Ishikawa (cell line): ENCODE measurements around the gene SNED1.

Source experiments
- CEBPB ChIP-seq: IDR thresholded peaks from 2 replicates; pipeline ENCODE4 v1.6.1; 2012
- CREB1 ChIP-seq: IDR thresholded peaks from 2 replicates; pipeline ENCODE4 v1.6.1; 2012; ENCODE audit warnings: low read depth
- EGR1 ChIP-seq: IDR thresholded peaks from 2 replicates; pipeline ENCODE4 v1.6.1; 2012
- EP300 ChIP-seq: IDR thresholded peaks from 2 replicates; pipeline ENCODE4 v1.6.1; 2012; ENCODE audit warnings: borderline replicate concordance
- FOXM1 ChIP-seq: IDR thresholded peaks from 2 replicates; pipeline ENCODE4 v1.6.1; 2012; ENCODE audit warnings: low read depth, borderline replicate concordance
- NFIC ChIP-seq: IDR thresholded peaks from 2 replicates; pipeline ENCODE4 v1.6.1; 2012
- RAD21 ChIP-seq: IDR thresholded peaks from 2 replicates; pipeline ENCODE4 v1.6.1; 2012; ENCODE audit warnings: low read depth
- TAF1 ChIP-seq: IDR thresholded peaks from 2 replicates; pipeline ENCODE4 v1.6.1; 2012; ENCODE audit warnings: low read depth, mild to moderate bottlenecking
- TCF12 ChIP-seq: IDR thresholded peaks from 2 replicates; pipeline ENCODE4 v1.6.1; 2012; ENCODE audit warnings: low read depth
- TEAD4 ChIP-seq: IDR thresholded peaks from 2 replicates; pipeline ENCODE4 v1.6.1; 2012
- YY1 ChIP-seq: IDR thresholded peaks from 2 replicates; pipeline ENCODE4 v1.6.1; 2012; ENCODE audit warnings: low read depth
- ZBTB7A ChIP-seq: IDR thresholded peaks from 2 replicates; pipeline ENCODE4 v1.6.1; 2012; ENCODE audit warnings: low read depth
- TF ChIP-seq, protein P1 (sequence below): IDR thresholded peaks from 2 replicates; pipeline ENCODE4 v1.6.1; 2012
- TF ChIP-seq, protein P2 (sequence below): IDR thresholded peaks from 2 replicates; pipeline ENCODE4 v1.6.1; 2012
- TF ChIP-seq, protein P3 (sequence below): IDR thresholded peaks from 2 replicates; pipeline ENCODE4 v1.6.1; 2012; ENCODE audit warnings: low read depth, mild to moderate bottlenecking

SNED1 gene

GRCh38 chr2:241018051-241018891, 19.9 kb downstream of the SNED1 start:
- no peak for TF ChIP-seq EGR1
- no peak for TF ChIP-seq ZBTB7A
- TF ChIP-seq TEAD4: no peak
- no peak for TF ChIP-seq NFIC
- TF ChIP-seq YY1: no peak
- no peak for TF ChIP-seq EP300
- TF ChIP-seq RAD21: no peak
- TF ChIP-seq CREB1: no peak
- TF ChIP-seq FOXM1: no peak
- TF ChIP-seq, protein P1, sequence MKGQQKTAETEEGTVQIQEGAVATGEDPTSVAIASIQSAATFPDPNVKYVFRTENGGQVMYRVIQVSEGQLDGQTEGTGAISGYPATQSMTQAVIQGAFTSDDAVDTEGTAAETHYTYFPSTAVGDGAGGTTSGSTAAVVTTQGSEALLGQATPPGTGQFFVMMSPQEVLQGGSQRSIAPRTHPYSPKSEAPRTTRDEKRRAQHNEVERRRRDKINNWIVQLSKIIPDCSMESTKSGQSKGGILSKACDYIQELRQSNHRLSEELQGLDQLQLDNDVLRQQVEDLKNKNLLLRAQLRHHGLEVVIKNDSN: no peak

GRCh38 chr2:241019441-241020139, 21.2 kb downstream of the SNED1 start:
- TF ChIP-seq, protein P2, sequence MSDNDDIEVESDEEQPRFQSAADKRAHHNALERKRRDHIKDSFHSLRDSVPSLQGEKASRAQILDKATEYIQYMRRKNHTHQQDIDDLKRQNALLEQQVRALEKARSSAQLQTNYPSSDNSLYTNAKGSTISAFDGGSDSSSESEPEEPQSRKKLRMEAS: no peak
- TF ChIP-seq, protein P1: no peak
- TF ChIP-seq YY1 (no peak), NFIC (no peak), RAD21 (no peak), TEAD4 (no peak), EGR1 (no peak), EP300 (no peak)
- TF ChIP-seq, protein P3, sequence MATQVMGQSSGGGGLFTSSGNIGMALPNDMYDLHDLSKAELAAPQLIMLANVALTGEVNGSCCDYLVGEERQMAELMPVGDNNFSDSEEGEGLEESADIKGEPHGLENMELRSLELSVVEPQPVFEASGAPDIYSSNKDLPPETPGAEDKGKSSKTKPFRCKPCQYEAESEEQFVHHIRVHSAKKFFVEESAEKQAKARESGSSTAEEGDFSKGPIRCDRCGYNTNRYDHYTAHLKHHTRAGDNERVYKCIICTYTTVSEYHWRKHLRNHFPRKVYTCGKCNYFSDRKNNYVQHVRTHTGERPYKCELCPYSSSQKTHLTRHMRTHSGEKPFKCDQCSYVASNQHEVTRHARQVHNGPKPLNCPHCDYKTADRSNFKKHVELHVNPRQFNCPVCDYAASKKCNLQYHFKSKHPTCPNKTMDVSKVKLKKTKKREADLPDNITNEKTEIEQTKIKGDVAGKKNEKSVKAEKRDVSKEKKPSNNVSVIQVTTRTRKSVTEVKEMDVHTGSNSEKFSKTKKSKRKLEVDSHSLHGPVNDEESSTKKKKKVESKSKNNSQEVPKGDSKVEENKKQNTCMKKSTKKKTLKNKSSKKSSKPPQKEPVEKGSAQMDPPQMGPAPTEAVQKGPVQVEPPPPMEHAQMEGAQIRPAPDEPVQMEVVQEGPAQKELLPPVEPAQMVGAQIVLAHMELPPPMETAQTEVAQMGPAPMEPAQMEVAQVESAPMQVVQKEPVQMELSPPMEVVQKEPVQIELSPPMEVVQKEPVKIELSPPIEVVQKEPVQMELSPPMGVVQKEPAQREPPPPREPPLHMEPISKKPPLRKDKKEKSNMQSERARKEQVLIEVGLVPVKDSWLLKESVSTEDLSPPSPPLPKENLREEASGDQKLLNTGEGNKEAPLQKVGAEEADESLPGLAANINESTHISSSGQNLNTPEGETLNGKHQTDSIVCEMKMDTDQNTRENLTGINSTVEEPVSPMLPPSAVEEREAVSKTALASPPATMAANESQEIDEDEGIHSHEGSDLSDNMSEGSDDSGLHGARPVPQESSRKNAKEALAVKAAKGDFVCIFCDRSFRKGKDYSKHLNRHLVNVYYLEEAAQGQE: no peak

GRCh38 chr2:241020201-241020600, 21.8 kb downstream of the SNED1 start:
- TF ChIP-seq, protein P1: no peak
- TF ChIP-seq EP300 (no peak), NFIC (no peak), YY1 (no peak), TAF1 (no peak), EGR1 (no peak), CEBPB (no peak), TCF12 (no peak), TEAD4 (no peak)

GRCh38 chr2:241020629-241021190, 22.3 kb downstream of the SNED1 start:
- TF ChIP-seq, protein P1: no peak
- no peak for TF ChIP-seq TAF1
- TF ChIP-seq CEBPB: no peak
- TF ChIP-seq EP300: no peak
- TF ChIP-seq YY1: no peak
- no peak for TF ChIP-seq EGR1
- no peak for TF ChIP-seq CREB1
- no peak for TF ChIP-seq RAD21
- TF ChIP-seq FOXM1: no peak
- TF ChIP-seq, protein P3: no peak
- no peak for TF ChIP-seq TEAD4
- TF ChIP-seq, protein P2: no peak
- no peak for TF ChIP-seq NFIC
- no peak for TF ChIP-seq TCF12
